A673 (cell line): Measurements from ENCODE around the gene ALLC. TPM values are rescaled to one million over a fixed set of nuclear protein-coding genes. Genes with fewer than 3 reads are reported as not detected.

Experiments used
- BruUV-seq: library from RNA; stranded (reverse); fragments of 400-500 nt; replicated peaks from 2 replicates; lab custom pipeline; 2021; lab: Mats Ljungman, UMichigan
- CTCF ChIA-PET: fragments of 300-600 bp; sonication (Branson Sonifier 250); formaldehyde crosslinking; loops from one replicate; lab custom pipeline; 2022; ENCODE audit warnings: antibody characterized with exemption; lab: Charles Lee
- POLR2A ChIA-PET: fragments of 300-600 bp; sonication (Branson Sonifier 250); formaldehyde crosslinking; loops from one replicate; lab custom pipeline; 2022; ENCODE audit warnings: antibody characterized with exemption; ENCODE audit not compliant: low non-redundant PET; lab: Charles Lee
- DNase-seq: peaks from one replicate; pipeline ENCODE4 v3.0.0-alpha.2; 2015; ENCODE audit warnings: low spot score
- H3K27ac ChIP-seq: fragments of 200-600 bp; sonication (generic); 2 replicates; pipeline ENCODE4 v1.5.1; 2016; ENCODE audit warnings: mixed run types, low read depth, mild to moderate bottlenecking, mixed read lengths, antibody characterized with exemption, low read length; ENCODE audit not compliant: poor library complexity, severe bottlenecking
- H3K27me3 ChIP-seq: fragments of 200-600 bp; sonication (generic); replicated peaks from 2 replicates; pipeline ENCODE4 v1.6.1; 2017; ENCODE audit warnings: mixed run types, low read depth, mild to moderate bottlenecking, mixed read lengths, antibody characterized with exemption, low read length; ENCODE audit not compliant: insufficient read depth, poor library complexity
- H3K36me3 ChIP-seq: fragments of 200-600 bp; sonication (generic); 2 replicates; pipeline ENCODE4 v1.6.1; 2016; ENCODE audit warnings: mixed run types, mild to moderate bottlenecking, mixed read lengths, antibody characterized with exemption, low read length; ENCODE audit not compliant: insufficient read depth, poor library complexity, severe bottlenecking
- H3K4me1 ChIP-seq: fragments of 200-600 bp; sonication (generic); 2 replicates; pipeline ENCODE4 v1.6.1; 2017; ENCODE audit warnings: mixed run types, mild to moderate bottlenecking, mixed read lengths, antibody characterized with exemption, low read length; ENCODE audit not compliant: insufficient read depth, poor library complexity, severe bottlenecking
- H3K4me3 ChIP-seq: fragments of 200-600 bp; sonication (generic); 2 replicates; pipeline ENCODE4 v1.5.1; 2016; ENCODE audit warnings: low read depth, mixed run types, mild to moderate bottlenecking, mixed read lengths, low read length; ENCODE audit not compliant: poor library complexity, severe bottlenecking
- H3K9me3 ChIP-seq: fragments of 200-600 bp; sonication (generic); 2 replicates; pipeline ENCODE4 v1.6.1; 2016; ENCODE audit warnings: mixed run types, low read depth, mild to moderate bottlenecking, mixed read lengths, antibody characterized with exemption, low read length; ENCODE audit not compliant: poor library complexity, severe bottlenecking
- CTCF ChIP-seq: fragments of 300-800, 200-600 bp; sonication (generic); conservative IDR thresholded peaks from 2 replicates; pipeline ENCODE4 v1.5.1; 2017; ENCODE audit warnings: low read depth, mild to moderate bottlenecking, antibody characterized with exemption, low read length, moderate library complexity, mixed read lengths
- EZH2 ChIP-seq: fragments of 200-600 bp; sonication (generic); IDR thresholded peaks from 2 replicates; pipeline ENCODE4 v1.6.1; 2017; ENCODE audit warnings: borderline replicate concordance, low read depth, mild to moderate bottlenecking, mixed read lengths, antibody characterized with exemption, low read length; ENCODE audit not compliant: poor library complexity, severe bottlenecking
- intact Hi-C: fragments of 100-400 bp; cut with micrococcal nuclease; formaldehyde crosslinking; loops from one replicate; pipeline ENCODE4 v1.10.0; 2022; ENCODE audit not compliant: unreplicated experiment
- total RNA-seq: library from RNA; stranded (reverse); gene quantifications from 2 replicates; pipeline ENCODE4 v1.2.3, GENCODE V29; 2021

The ALLC gene
- total RNA-seq, 1 experiment from 2014 or later: not detected

GRCh38 chr2:3648652-3649177 is 9.3 kb upstream of the ALLC start:
- DNase-seq: no peak
- Histone ChIP-seq H3K4me1 (peaks cover 4% of the 10 kb centered on the region), H3K27ac (no peak overlapping the region), H3K9me3 (no peaks in the 10 kb centered on the region), H3K36me3 (no peaks in the 10 kb centered on the region), H3K27me3 (no peaks in the 10 kb centered on the region), H3K4me3 (no peak overlapping the region)
- intact Hi-C loops: no loop called here
- ChIA-PET POLR2A (no interaction called here), CTCF (no interaction called here)
- TF ChIP-seq CTCF (no peak), EZH2 (no peak)
- BruUV-seq: no TSS peak

GRCh38 chr2:3649581-3649980 is 8.4 kb upstream of the ALLC start:
- Histone ChIP-seq H3K4me1 (peaks cover 4% of the 10 kb centered on the region), H3K9me3 (no peaks in the 10 kb centered on the region), H3K4me3 (no peak overlapping the region), H3K27ac (no peak overlapping the region), H3K27me3 (no peaks in the 10 kb centered on the region), H3K36me3 (no peaks in the 10 kb centered on the region)
- DNase-seq: no peak
- intact Hi-C loops: no loop called here
- POLR2A ChIA-PET: no interaction called here
- BruUV-seq: no TSS peak
- CTCF ChIA-PET: no interaction called here
- no peak for TF ChIP-seq CTCF
- no peak for TF ChIP-seq EZH2

- H3K4me1 ChIP-seq: peaks cover 4% of the 10 kb centered on the region
- ChIA-PET POLR2A (no interaction called here), CTCF (interaction anchor here (0.8 kb wide), 1 partner anchor 1443 kb away, joined by 4 read pairs; no protein-coding TSS in a partner anchor)
- H3K4me3 ChIP-seq: no peak overlapping the region
- H3K36me3 ChIP-seq: no peaks in the 10 kb centered on the region
- BruUV-seq: no TSS peak
- no peaks in the 10 kb centered on the region for H3K9me3 ChIP-seq
- DNase-seq: no peak
- TF ChIP-seq EZH2 (no peak), CTCF (no peak)
- no peaks in the 10 kb centered on the region for H3K27me3 ChIP-seq
- no peak overlapping the region for H3K27ac ChIP-seq
- intact Hi-C loops: loop anchor here (2.0 to 5.0 kb wide), 3 partner anchors 114 to 1528 kb away; no protein-coding TSS in a partner anchor
Measured at GRCh38 chr2:3650140-3650920, 7.7 kb upstream of the ALLC start.
